ENCODE results near the gene TPBGL. TPM values are rescaled to one million over a fixed set of nuclear protein-coding genes. Genes with fewer than 3 reads are reported as not detected.

The TPBGL gene
- total RNA-seq, 1 experiment from 2014 or later, result not detected

GRCh38 chr11:75230621-75231020 is 10.0 kb upstream of the TPBGL start:
- Histone ChIP-seq H3K36me3 (ENCODE audit: low read depth) (no peaks in the 10 kb centered on the region), H3K27ac (no peak overlapping the region), H3K4me3 (no peak overlapping the region), H3K9me3 (ENCODE audit: insufficient read depth, low read depth) (no peaks in the 10 kb centered on the region), H3K27me3 (ENCODE audit: insufficient read depth, low read depth) (peaks cover 79% of the 10 kb centered on the region), H3K79me2 (ENCODE audit: low read depth) (no peaks in the 10 kb centered on the region), H3F3A (ENCODE audit: insufficient read depth, low read depth) (no peaks in the 10 kb centered on the region), H3K9me2 (ENCODE audit: insufficient read depth) (no peaks in the 10 kb centered on the region), H2AFZ (no peak overlapping the region), H3K4me2 (no peak overlapping the region), H3K4me1 (replicated peaks; ENCODE audit: insufficient read depth) (no peaks in the 10 kb centered on the region), H4K20me1 (ENCODE audit: insufficient read depth) (0 out of 2 replicates have a peak, but pooled peaks cover 8% of the 10 kb centered on the region)
- BruUV-seq (replicated peaks), result no TSS peak
- POLR2A ChIA-PET (ENCODE audit: unreplicated experiment), result no interaction called here
- TF ChIP-seq CTCF (conservative IDR thresholded peaks at IDR 0.05), result no peak
- DNase-seq, result no peak
- intact Hi-C loops (cut with micrococcal nuclease; ENCODE audit: unreplicated experiment), result no loop called here
- CTCF ChIA-PET, result no interaction called here

GRCh38 chr11:75233754-75234172 is 6.8 kb upstream of the TPBGL start:
- no peaks in the 10 kb centered on the region for H3K4me1 ChIP-seq (replicated peaks; ENCODE audit: insufficient read depth)
- no TSS peak for BruUV-seq (replicated peaks)
- peaks cover 70% of the 10 kb centered on the region for H3K27me3 ChIP-seq (ENCODE audit: insufficient read depth, low read depth)
- no peak for TF ChIP-seq EZH2 (IDR thresholded peaks at IDR 0.05; ENCODE audit: low read depth)
- no peak for TF ChIP-seq CTCF (conservative IDR thresholded peaks at IDR 0.05)
- intact Hi-C loops (cut with micrococcal nuclease; ENCODE audit: unreplicated experiment), result no loop called here
- DNase-seq, result peak; percentile 34 to 46
- 0 out of 2 replicates have a peak, but pooled peaks cover 8% of the 10 kb centered on the region for H4K20me1 ChIP-seq (ENCODE audit: insufficient read depth)
- no peaks in the 10 kb centered on the region for H3K79me2 ChIP-seq (ENCODE audit: low read depth)
- H3K4me2 ChIP-seq, result no peak overlapping the region
- H3K27ac ChIP-seq, result no peak overlapping the region
- no peaks in the 10 kb centered on the region for H3K36me3 ChIP-seq (ENCODE audit: low read depth)
- CTCF ChIA-PET, result no interaction called here
- no peak overlapping the region for H2AFZ ChIP-seq
- H3F3A ChIP-seq (ENCODE audit: insufficient read depth, low read depth), result no peaks in the 10 kb centered on the region
- H3K9me2 ChIP-seq (ENCODE audit: insufficient read depth), result no peaks in the 10 kb centered on the region
- H3K9me3 ChIP-seq (ENCODE audit: insufficient read depth, low read depth), result no peaks in the 10 kb centered on the region
- H3K4me3 ChIP-seq, result no peak overlapping the region
- POLR2A ChIA-PET (ENCODE audit: unreplicated experiment), result no interaction called here

- H3K9me2 ChIP-seq (ENCODE audit: insufficient read depth), result no peaks in the 10 kb centered on the region
- no peak overlapping the region for H2AFZ ChIP-seq
- POLR2A ChIA-PET (ENCODE audit: unreplicated experiment), result no interaction called here
- intact Hi-C loops (cut with micrococcal nuclease; ENCODE audit: unreplicated experiment), result no loop called here
- no peaks in the 10 kb centered on the region for H3K9me3 ChIP-seq (ENCODE audit: insufficient read depth, low read depth)
- no TSS peak for BruUV-seq (replicated peaks)
- no peaks in the 10 kb centered on the region for H3K79me2 ChIP-seq (ENCODE audit: low read depth)
- no peak overlapping the region for H3K4me3 ChIP-seq
- H3F3A ChIP-seq (ENCODE audit: insufficient read depth, low read depth), result no peaks in the 10 kb centered on the region
- H3K4me1 ChIP-seq (replicated peaks; ENCODE audit: insufficient read depth), result no peaks in the 10 kb centered on the region
- TF ChIP-seq EZH2 (IDR thresholded peaks at IDR 0.05; ENCODE audit: low read depth) (no peak), CTCF (conservative IDR thresholded peaks at IDR 0.05) (no peak)
- peaks cover 47% of the 10 kb centered on the region for H3K27me3 ChIP-seq (ENCODE audit: insufficient read depth, low read depth)
- no peaks in the 10 kb centered on the region for H3K36me3 ChIP-seq (ENCODE audit: low read depth)
- H3K27ac ChIP-seq, result no peak overlapping the region
- no peak overlapping the region for H3K4me2 ChIP-seq
- no peak for DNase-seq
- CTCF ChIA-PET, result no interaction called here
- 0 out of 2 replicates have a peak, but pooled peaks cover 8% of the 10 kb centered on the region for H4K20me1 ChIP-seq (ENCODE audit: insufficient read depth)
Measured at GRCh38 chr11:75236062-75236461, 4.5 kb upstream of the TPBGL start.

All from PC-9 (cell line).